ENCODE results near the gene TMPRSS2. TPM values are rescaled to one million over a fixed set of nuclear protein-coding genes. Genes with fewer than 3 reads are reported as not detected.

Gene TMPRSS2
- total and polyA plus RNA-seq, 12 donors, result under 0.01 to 0.61 (median 0.17) TPM; not detected in 7

GRCh38 chr21:41497008-41497407 is 10.9 kb downstream of the TMPRSS2 start:
- H3K27ac ChIP-seq, result no peak overlapping the region
- no peaks in the 10 kb centered on the region for H3K9me3 ChIP-seq (replicated peaks in 1 of 3)
- DNase-seq, result no peak
- H3K27me3 ChIP-seq, result peaks cover 4% of the 10 kb centered on the region
- no peaks in the 10 kb centered on the region for H3K4me1 ChIP-seq (replicated peaks in 1 of 2)
- 79 to 88% (median 82%) methylated on average over 6 of the region's 6 CpGs for WGBS, 4 donors
- TF ChIP-seq, protein P1, sequence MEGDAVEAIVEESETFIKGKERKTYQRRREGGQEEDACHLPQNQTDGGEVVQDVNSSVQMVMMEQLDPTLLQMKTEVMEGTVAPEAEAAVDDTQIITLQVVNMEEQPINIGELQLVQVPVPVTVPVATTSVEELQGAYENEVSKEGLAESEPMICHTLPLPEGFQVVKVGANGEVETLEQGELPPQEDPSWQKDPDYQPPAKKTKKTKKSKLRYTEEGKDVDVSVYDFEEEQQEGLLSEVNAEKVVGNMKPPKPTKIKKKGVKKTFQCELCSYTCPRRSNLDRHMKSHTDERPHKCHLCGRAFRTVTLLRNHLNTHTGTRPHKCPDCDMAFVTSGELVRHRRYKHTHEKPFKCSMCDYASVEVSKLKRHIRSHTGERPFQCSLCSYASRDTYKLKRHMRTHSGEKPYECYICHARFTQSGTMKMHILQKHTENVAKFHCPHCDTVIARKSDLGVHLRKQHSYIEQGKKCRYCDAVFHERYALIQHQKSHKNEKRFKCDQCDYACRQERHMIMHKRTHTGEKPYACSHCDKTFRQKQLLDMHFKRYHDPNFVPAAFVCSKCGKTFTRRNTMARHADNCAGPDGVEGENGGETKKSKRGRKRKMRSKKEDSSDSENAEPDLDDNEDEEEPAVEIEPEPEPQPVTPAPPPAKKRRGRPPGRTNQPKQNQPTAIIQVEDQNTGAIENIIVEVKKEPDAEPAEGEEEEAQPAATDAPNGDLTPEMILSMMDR (IDR thresholded peaks at IDR 0.05), result no peak
- no peak for TF ChIP-seq POLR2A (IDR thresholded peaks at IDR 0.05)
- intact Hi-C loops (cut with DNase I), result no loop called here
- no peaks in the 10 kb centered on the region for H3K36me3 ChIP-seq (replicated peaks in 1 of 2)
- H3K4me3 ChIP-seq, result no peak overlapping the region

- no peak for DNase-seq
- Histone ChIP-seq H3K9me3 (replicated peaks in 1 of 3) (no peaks in the 10 kb centered on the region), H3K27me3 (peaks cover 4% of the 10 kb centered on the region), H3K36me3 (replicated peaks in 1 of 2) (no peaks in the 10 kb centered on the region), H3K4me1 (replicated peaks in 1 of 2) (no peaks in the 10 kb centered on the region), H3K27ac (no peak overlapping the region), H3K4me3 (no peak overlapping the region)
- 88 to 90% (median 89%) methylated on average over 16 of the region's 16 CpGs for WGBS, 4 donors
- intact Hi-C loops (cut with DNase I), result no loop called here
- no peak for TF ChIP-seq POLR2A (IDR thresholded peaks at IDR 0.05)
- TF ChIP-seq, protein P1 (IDR thresholded peaks at IDR 0.05), result no peak
Observed at GRCh38 chr21:41494242-41494641, 13.7 kb downstream of the TMPRSS2 start.

DNA sequence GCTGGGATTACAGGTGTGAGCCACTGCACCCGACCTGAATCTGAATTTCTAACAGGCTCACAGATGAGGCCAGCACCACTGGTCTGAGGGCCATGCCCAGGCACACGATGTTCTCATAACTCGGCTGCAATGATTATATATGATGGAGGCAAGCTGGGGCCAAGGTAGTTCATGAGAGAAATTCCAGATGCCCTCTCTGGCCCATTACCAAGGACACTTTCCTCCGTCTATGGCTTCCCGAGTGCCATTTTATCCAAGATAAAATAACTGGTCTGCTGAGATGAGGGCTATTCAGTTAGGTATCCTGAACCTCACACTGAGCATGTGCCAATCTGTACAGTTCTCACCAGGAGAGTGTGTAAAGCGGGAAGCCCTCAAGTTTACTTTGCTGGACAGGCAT is 16.5 kb downstream of the TMPRSS2 start:
- no peak overlapping the region for H3K27ac ChIP-seq
- H3K27me3 ChIP-seq, result no peaks in the 10 kb centered on the region
- H3K36me3 ChIP-seq (replicated peaks in 1 of 2), result no peaks in the 10 kb centered on the region
- H3K9me3 ChIP-seq (replicated peaks in 1 of 3), result no peaks in the 10 kb centered on the region
- no peak overlapping the region for H3K4me3 ChIP-seq
- 61 to 70% (median 65%) methylated on average over 6 of the region's 6 CpGs for WGBS, 4 donors
- H3K4me1 ChIP-seq (replicated peaks in 1 of 2), result no peaks in the 10 kb centered on the region
- TF ChIP-seq POLR2A (IDR thresholded peaks at IDR 0.05), result no peak
- TF ChIP-seq, protein P1 (IDR thresholded peaks at IDR 0.05), result no peak
- intact Hi-C loops (cut with DNase I), result no loop called here
- DNase-seq, result no peak

DNA sequence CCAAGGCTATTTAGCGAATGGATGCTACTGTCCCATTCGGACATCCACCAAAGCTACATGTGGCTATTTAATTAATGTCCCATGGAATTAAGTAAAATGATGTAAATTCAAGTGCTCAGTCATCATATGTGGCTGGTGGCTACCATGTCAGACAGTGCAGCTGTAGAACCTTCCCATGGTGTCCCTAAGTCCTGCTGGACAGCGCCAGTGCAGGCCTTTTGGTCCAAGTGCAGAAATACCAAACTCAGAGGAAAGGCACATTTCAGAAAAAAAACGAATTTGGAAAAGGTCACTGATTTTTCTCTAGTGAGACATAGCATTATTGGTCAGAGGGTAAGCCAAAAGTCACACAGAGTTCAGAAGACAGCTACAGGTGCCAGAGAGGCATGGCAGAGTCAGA is 17.6 kb downstream of the TMPRSS2 start:
- intact Hi-C loops (cut with DNase I), result no loop called here
- Histone ChIP-seq H3K27ac (no peak overlapping the region), H3K4me3 (no peak overlapping the region), H3K4me1 (replicated peaks in 1 of 2) (no peaks in the 10 kb centered on the region), H3K36me3 (replicated peaks in 1 of 2) (no peaks in the 10 kb centered on the region), H3K27me3 (no peaks in the 10 kb centered on the region), H3K9me3 (replicated peaks in 1 of 3) (no peaks in the 10 kb centered on the region)
- WGBS, 4 donors, result 61 to 76% (median 66%) methylated on average over 4 of the region's 4 CpGs
- no peak for TF ChIP-seq POLR2A (IDR thresholded peaks at IDR 0.05)
- TF ChIP-seq, protein P1 (IDR thresholded peaks at IDR 0.05), result no peak
- no peak for DNase-seq

All from adrenal gland (tissue), 12 donors.